Activated CD4-positive, alpha-beta T cell treated with anti-CD3 and anti-CD28 coated beads for 24 hours (primary cell): ENCODE data around the gene STOX2.

ENCODE experiments used
- DNase-seq, 2 donors: peaks; one replicate each; pipeline ENCODE4 v3.0.0-alpha.2; 2020; ENCODE audit warnings: low read depth in 2 of 2

The STOX2 gene

DNA sequence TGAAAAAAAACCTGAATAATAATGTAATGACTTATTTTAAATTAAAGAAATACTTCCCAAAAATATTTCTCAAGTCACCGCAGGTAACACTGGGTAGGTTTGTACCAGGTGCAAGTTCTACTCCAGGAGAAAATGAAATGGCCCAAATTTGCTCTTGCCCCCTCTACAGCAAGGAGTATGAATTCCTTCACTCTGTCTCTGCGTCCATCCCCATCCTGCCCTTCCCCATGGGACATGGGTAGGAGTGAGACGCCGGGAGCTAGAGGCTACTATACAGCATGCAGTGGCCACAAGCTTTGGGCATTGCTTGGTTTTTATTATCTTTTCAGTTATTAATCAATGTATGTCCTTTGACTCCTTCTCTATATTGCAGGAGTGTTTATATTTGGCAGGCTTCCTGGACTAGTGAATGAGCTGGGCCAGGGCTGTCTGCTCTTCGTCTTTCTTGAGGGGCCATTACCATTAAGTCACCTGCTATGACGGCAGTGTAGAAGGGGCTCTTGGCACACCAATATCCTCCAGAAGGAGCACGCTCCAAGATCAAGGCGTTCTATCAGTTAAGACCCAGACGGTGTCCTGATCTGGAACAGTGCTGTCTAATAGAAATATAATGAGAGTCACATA lies 162.9 kb downstream of the STOX2 start:
- DNase-seq, result no peak
